ENCODE data around the gene PPP2R5A. TPM values are rescaled to one million over a fixed set of nuclear protein-coding genes. Genes with fewer than 3 reads are reported as not detected.
A peak's percentile ranks its signal among the peaks of the same experiment; 100 is the strongest.

Gene PPP2R5A
- total and polyA plus RNA-seq, 8 donors: 38.4 to 72.6 (median 52.5) TPM

DNA sequence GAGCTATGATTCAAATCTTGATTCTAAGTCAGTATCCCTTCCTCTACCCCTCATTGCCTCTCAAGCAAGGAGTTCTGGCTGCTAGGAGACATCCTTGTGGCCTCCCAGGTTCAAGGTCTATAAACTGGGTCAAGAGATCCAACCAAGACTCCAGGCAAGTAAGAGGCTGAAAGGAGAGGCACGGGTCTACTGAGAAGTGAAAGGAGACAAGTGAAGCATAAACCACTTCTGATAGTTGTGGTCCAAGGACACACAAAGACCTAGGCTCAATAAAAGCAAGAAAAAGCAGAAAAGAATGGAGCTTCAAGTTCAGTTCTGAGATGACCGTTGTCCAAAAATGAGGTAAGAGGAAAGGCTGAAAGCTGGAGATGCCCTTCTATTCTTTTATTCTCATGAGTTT lies 17.8 kb upstream of the PPP2R5A start:
- Histone ChIP-seq H3K9me3 (no peaks in the 10 kb centered on the region), H3K4me3 (no peak overlapping the region), H3K27ac (no peak overlapping the region), H3K27me3 (no peaks in the 10 kb centered on the region), H3K36me3 (no peaks in the 10 kb centered on the region), H3K4me1 (peaks cover 0 to 14% (median 11%) of the 10 kb centered on the region in 4 donors)
- TF ChIP-seq POLR2AphosphoS5 (IDR thresholded peaks at IDR 0.05) (no peak), POLR2A (IDR thresholded peaks at IDR 0.05) (no peak), EP300 (IDR thresholded peaks at IDR 0.05) (no peak)
- TF ChIP-seq, protein P1, sequence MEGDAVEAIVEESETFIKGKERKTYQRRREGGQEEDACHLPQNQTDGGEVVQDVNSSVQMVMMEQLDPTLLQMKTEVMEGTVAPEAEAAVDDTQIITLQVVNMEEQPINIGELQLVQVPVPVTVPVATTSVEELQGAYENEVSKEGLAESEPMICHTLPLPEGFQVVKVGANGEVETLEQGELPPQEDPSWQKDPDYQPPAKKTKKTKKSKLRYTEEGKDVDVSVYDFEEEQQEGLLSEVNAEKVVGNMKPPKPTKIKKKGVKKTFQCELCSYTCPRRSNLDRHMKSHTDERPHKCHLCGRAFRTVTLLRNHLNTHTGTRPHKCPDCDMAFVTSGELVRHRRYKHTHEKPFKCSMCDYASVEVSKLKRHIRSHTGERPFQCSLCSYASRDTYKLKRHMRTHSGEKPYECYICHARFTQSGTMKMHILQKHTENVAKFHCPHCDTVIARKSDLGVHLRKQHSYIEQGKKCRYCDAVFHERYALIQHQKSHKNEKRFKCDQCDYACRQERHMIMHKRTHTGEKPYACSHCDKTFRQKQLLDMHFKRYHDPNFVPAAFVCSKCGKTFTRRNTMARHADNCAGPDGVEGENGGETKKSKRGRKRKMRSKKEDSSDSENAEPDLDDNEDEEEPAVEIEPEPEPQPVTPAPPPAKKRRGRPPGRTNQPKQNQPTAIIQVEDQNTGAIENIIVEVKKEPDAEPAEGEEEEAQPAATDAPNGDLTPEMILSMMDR (IDR thresholded peaks at IDR 0.05): no peak
- intact Hi-C loops (cut with DNase I; ENCODE audit: low total_unique reads): no loop called here
- no peak for DNase-seq
- WGBS, 5 donors: 39 to 85% (median 80%) methylated on average over 2 of the region's 2 CpGs

DNA sequence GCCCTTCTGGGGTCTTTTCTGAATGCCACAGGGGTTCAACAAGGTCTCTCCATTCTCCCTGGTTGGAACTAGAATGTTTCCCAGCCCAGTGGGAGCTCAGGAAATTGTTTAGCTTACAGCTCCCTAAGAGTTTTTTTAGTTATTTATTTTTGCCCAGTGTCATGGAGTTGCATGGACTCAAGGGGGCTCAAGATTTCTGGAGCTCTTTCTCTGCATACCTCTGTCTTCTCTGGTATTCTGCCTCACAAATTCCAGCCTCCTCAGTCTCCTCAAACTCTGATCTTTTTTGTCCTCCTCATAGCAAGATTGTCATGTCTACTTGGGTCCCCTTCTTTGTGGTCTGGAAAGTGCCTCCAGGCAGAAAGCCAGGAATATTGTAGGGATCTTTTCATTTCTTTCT lies 15.9 kb upstream of the PPP2R5A start:
- intact Hi-C loops (cut with DNase I; ENCODE audit: low total_unique reads): no loop called here
- no peak for TF ChIP-seq EP300 (IDR thresholded peaks at IDR 0.05)
- TF ChIP-seq, protein P1 (IDR thresholded peaks at IDR 0.05): no peak
- no peak for TF ChIP-seq POLR2A (IDR thresholded peaks at IDR 0.05)
- TF ChIP-seq POLR2AphosphoS5 (IDR thresholded peaks at IDR 0.05): no peak
- Histone ChIP-seq H3K4me1 (peaks cover 0 to 14% (median 12%) of the 10 kb centered on the region in 4 donors), H3K4me3 (no peak overlapping the region), H3K9me3 (no peaks in the 10 kb centered on the region), H3K27ac (no peak overlapping the region), H3K36me3 (no peaks in the 10 kb centered on the region), H3K27me3 (no peaks in the 10 kb centered on the region)
- DNase-seq: no peak

DNA sequence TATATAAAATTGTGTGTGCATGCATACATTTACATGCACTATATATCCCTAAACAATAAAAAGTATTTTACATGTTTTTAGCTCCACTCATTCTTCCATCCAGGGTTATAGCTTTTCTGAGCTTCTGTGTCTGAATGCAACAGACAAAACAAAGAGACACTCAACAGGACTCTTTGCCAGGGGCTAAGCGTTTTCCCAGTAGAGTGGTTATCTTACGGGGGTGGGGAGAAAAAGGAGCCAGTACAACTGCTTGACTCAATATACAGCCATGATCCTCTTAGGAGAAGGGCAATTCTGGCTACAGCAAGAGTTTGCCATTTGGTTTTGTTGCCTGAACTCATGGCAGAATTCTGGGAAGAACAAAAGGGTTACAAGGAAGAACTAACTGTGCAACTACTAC lies 14.6 kb upstream of the PPP2R5A start:
- Histone ChIP-seq H3K4me3 (no peak overlapping the region), H3K27me3 (no peaks in the 10 kb centered on the region), H3K9me3 (no peaks in the 10 kb centered on the region), H3K36me3 (no peaks in the 10 kb centered on the region), H3K4me1 (peaks cover 0 to 14% (median 12%) of the 10 kb centered on the region in 4 donors), H3K27ac (peak overlapping the region in 3 of 5 donors; percentile 48 to 56 (median 52))
- intact Hi-C loops (cut with DNase I; ENCODE audit: low total_unique reads): no loop called here
- TF ChIP-seq POLR2AphosphoS5 (IDR thresholded peaks at IDR 0.05) (no peak), POLR2A (IDR thresholded peaks at IDR 0.05) (no peak), EP300 (IDR thresholded peaks at IDR 0.05) (no peak)
- TF ChIP-seq, protein P1 (IDR thresholded peaks at IDR 0.05): no peak
- WGBS, 5 donors: 66 to 74% (median 71%) methylated on average over 2 of the region's 2 CpGs
- DNase-seq: no peak

DNA sequence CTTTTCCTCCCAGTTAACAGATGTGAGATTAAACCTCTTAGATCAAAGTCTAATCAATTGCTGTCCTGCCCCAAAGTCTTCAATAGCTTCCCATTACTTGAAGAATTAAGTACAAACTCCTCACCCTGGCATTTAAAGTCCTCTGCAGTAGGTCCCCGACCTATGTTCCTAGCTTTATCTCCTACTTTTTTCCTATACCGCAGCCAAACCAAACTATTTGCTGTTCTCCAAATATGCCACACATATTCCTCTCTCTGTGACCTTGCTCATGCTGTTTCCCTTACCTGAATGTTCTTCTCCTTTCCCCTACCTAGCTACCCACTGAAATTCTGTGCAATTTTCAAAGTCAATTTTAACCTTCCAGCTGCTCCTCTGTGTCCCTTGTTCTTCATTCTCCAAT lies 14.0 kb upstream of the PPP2R5A start:
- TF ChIP-seq, protein P1 (IDR thresholded peaks at IDR 0.05): no peak
- TF ChIP-seq POLR2AphosphoS5 (IDR thresholded peaks at IDR 0.05) (peak in 1 of 3 donors; percentile 25), POLR2A (IDR thresholded peaks at IDR 0.05) (no peak)
- Histone ChIP-seq H3K36me3 (no peaks in the 10 kb centered on the region), H3K9me3 (no peaks in the 10 kb centered on the region), H3K4me3 (no peak overlapping the region), H3K4me1 (peaks cover 0 to 14% (median 12%) of the 10 kb centered on the region in 4 donors), H3K27me3 (no peaks in the 10 kb centered on the region), H3K27ac (peak overlapping the region in 2 of 5 donors; percentile 48 to 56)
- DNase-seq: no peak
- intact Hi-C loops (cut with DNase I; ENCODE audit: low total_unique reads): no loop called here
- WGBS, 5 donors: 26 to 63% (median 46%) methylated on average over 2 of the region's 2 CpGs
